Stimulated activated CD8-positive, alpha-beta memory T cell treated with anti-CD3 and anti-CD28 coated beads, Interleukin-12 subunit alpha, Interleukin-12 subunit beta, amount 100 ng/mL, for 24 hours (primary cell): Measurements from ENCODE around the gene UBE2Q1.
"Not testable (repeated sequence)": the region's sequence is repeated elsewhere in the genome, so short reads cannot be mapped to it uniquely, and the experiment has no call there.

Source experiments
- DNase-seq: peaks from one replicate; pipeline ENCODE4 v3.0.0-alpha.2; 2020; ENCODE audit errors: extremely low read depth

UBE2Q1 gene

DNA sequence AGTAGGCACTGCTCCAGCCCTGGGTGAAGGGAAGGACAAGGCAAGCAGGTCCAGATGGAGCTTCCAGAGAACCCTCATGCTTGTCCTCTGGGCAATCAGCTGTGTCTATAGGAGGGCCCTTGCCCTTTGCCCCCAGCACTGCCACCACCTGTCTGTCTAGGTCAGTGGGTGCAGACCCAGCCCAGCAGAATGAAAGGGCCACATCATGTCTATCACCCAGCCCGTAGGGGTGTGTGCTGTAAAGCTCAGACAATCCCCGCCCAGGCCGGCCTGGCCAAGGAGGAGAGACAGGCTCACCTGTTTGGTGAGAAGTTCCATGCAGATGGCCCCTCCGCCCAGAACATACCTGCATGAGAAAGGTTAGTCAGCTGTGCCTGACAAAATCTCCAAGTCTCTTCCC is 7.0 kb downstream of the UBE2Q1 start:
- DNase-seq: no peak

DNA sequence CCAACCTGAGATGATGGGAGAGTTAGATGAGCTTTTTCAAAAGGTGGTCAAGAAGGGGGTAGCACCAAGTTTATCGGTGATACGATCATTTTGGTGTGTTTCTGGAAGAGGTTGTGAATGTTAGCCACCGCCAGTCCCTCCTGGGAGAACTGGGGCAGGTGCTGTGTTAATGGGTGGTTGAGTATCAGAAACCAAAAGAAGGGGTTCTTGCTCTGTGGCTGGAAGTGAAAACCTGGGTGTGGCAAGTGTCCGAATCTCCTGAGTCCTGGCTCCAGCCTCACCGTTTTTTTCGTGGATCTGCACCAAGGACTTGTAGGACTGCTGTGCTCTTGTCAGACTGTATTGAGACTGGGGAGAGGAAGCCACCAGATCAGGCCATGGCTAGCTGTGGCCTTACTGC is 7.8 kb downstream of the UBE2Q1 start:
- no peak for DNase-seq

DNA sequence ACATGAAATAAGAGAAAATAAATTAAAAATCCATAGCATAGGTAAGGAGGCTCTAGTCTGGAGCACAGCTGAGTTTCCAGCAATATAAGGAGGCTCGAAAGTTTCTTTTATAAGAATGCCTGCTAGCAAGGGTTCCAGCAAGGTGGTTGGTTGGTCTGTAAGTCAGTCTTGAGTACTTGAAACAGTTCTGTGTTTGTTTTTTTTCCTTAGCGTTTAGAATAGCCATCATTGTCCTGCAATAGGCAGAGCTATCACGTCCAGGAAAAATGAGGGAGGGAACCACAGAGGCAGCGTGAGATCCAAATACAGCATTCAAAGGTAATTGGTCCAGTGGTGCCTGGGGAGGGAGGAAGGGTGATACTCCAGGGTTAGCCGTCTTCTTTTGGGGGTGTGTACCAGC is 8.4 kb downstream of the UBE2Q1 start:
- no peak for DNase-seq

DNA sequence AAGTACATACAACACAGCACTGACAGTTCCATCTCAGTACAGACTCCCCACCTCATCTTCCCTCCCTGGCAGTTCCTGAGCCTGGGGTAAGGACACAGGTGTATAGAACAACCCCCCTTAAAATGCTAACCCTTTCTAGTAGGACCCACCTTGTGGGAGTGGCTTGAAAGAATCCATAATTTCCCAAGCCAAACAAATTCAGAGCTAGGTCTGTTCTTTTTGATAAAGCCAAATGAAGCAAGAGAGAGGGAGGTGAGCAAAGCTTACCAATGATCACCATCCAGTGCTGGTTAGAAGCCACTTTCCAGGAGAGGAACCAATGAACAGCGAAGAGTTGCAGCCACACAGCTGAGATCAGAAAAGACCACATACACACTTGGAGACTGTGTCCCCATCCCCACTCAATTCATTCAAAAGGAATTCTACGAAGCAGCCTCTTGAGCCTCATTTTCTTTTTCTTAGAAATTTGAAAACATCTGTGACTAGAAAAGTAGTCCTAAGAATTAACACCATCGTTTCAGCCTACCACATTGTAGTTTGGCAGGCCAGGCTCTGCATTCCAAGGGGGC is 9.2 kb downstream of the UBE2Q1 start:
- no peak for DNase-seq

DNA sequence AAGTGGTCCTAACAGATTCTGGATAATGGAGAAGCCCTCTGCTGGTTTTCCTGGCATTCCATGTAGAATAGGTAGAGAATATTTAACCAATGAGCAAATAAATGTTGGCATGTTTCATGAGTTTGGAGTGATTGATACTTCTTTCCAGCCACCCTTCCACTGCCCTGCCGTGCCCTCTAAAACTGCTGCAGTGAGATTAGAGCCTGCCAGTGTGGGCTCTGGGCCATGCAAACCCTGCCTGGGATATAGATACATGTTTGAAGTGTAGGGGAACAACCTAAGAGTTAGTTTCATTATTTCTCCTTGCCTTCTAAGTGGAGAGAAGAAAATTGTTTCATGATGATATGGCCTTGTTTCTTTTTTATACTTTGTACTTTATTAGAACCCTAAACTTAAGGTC is 10.4 kb downstream of the UBE2Q1 start:
- no peak for DNase-seq

DNA sequence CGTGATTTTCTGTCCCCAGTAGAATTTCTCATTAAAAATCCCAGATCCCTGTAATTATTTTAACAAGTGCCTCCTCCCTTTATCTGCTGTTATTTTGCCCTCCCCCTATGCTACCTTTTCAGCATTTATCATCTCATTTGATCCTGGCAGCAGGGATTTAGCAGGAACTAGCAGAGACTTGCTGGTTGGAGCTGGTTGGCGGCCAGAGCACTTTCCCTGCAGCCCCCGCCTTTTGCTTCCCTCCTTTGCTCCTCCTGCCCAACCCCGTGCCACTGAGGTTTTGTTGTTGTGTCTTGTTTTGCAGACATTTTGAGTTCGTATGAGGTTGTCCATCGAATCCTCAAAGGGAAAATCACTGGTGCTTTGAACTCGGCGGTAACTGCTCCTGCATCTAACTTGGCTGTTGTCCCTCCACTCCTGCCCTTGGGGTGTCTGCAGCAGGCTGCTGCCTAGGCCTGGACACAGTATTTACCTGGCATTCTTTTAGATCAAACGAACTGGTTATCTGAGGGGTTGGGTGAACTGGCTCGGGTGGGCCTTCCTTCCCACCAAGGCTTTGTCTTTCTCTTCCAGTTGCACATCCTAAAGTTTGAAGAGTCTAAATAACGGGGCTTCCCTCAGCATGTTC is 11.2 kb downstream of the UBE2Q1 start:
- no peak for DNase-seq

DNA sequence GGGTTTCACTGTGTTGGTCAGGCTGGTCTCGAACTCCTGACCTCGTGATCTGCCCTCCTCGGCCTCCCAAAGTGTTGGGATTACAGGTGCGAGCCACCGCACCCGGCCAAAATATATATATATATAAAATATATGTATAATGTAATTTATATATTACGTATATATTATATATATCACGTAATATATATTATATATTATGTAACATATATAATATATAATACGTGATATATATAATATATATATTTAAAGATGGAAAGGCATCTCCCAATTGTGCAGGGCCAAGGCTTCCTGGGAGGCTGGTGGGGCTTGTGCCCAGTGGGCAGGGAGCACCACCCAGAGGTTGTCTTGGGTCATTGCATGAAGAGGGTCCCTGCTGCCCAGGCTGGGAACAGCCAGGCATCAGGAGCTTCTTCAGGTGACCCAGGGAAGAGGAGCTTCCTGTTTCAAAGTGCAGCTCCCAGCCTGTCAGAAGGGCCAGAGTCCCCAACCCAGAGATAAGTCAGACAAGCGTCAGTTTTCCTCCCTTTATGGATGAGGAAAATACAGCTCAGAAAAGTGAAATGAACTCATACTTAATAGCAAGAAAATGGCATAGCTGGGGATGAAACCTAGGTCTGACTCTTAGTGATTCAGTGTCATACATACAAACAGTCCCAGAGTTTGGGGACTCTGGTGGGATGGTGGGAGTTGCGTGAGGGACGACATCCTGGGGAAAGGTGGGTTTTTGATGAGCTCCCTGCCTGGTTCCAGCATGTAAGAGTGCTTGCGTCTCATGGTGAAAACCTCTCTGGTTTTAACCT is 12.0 kb downstream of the UBE2Q1 start:
- no peak for DNase-seq

DNA sequence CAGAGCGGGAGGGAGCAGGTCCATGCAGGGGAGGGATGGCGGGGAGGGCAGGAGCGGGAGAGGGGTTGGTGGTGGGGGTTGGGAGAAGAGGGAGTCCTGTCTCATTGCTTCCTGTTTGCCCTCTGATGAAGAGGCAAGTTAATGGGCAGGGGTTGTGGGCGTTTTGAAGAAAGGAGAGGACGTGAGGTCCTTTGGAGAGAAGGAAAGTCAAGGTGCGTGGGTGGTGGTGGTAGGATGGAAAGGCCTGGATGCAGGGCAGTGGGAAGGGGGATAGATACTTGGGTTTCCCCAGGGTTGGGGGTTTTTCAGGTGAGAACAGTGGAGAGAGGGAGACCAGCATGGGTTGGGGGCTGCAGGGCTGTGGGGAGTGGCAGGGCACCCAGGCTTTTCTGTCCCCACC is 17.2 kb downstream of the UBE2Q1 start:
- DNase-seq: no peak

DNA sequence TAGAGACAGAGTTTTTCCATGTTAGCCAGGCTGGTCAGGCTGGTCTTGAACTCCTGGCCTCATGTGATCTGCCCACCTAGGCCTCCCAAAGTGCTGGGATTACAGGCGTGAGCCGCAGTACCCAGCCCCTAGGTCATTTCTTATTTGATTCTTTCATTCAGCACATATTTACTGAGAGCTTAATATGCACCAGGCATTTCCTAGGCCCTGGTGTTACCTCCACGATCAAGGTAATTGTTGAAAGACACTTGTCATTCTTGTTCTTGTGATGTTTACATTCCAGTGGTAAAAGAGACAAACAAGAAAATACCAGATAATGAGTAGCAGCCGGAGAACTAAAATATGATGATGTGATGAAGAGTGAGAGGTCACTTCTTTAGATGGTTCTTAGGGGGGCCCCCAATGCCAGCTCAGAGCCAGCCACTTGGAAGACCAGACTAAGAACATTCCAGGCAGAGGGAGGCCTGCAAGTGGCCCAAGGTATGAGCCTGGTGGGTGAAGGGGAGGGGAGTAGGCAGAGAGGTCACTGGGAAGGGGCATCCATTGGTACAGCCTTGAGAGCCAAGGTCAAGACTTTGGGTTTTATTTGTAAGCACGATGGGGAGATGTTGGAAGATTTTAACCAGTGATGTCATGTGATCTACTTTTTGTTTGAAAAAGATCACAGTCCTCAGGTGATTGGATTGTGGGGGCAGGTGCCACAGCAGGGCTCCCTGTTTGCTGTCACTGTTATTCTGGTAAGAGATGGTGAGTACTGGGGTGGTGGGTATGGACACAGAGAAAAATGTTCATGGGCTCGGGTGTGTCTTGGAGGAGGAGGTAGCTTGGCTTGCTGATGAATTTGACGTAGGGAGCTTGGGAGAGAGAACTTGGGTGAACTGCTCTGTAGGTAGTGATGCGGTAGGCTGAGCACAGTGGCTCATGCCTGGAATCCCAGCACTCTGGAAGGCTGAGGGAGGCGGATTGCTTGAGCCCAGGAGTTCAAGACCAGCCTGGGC is 18.7 kb downstream of the UBE2Q1 start:
- DNase-seq: no peak

DNA sequence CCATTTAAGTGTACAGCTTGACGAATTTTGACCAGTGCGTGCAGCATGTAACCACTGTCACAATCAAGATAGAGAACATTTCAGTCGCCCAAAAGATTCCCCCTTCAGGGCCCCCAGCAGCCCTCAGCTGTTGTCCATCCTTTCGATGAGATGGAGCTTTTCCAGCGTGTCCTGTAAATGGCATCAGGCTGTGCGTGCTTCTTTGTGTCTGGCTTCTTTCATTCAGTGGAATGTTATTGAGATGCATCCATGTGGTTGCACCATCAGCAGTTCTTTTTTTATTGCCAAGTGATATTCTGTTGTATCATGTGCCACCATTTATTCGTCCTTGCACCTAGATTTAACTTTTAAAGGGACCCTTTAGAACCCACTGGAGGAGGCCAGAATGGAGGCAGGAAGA is 21.9 kb downstream of the UBE2Q1 start:
- DNase-seq: no peak

DNA sequence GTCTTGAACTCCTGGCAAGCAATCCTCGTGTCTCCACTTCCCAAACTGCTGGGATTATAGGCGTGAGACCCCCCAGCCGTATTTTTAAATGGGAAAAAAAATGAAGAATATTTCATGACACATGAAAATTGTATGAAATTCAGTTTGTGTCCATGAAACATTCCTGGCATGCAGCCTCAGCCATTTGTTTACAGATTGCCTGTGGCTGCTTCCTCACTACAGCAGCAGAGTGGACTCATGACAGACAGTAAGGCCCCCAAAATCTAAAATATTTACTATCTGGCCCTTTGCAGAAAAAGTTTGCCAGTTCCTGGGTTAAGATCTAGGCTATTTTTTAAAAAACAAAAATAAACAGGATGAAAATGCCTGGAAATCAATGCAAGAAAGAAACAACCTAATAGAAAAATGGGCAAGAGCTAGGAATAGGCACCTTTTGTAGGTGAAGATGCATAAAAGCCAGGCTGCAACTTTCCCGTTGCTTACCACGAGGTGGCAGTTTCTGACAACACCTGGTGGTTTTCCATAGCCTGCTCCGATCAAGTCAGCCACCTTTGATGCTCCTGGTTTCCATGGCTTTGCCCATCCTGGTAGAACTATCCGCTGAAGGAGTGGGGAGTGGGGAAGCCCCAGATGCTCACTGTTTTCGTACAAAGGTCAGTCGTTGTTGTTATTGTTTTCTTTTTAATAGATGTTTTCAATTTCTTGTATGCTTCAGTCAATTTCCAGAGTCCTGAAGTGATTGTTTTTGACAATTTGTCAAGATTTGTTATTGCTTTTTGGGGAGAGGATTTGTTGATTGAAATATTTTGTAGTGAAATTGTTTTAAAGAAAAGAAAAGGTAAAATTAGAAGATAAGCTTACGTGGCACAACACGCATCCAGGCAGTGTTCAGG is 24.3 kb downstream of the UBE2Q1 start:
- no peak for DNase-seq

DNA sequence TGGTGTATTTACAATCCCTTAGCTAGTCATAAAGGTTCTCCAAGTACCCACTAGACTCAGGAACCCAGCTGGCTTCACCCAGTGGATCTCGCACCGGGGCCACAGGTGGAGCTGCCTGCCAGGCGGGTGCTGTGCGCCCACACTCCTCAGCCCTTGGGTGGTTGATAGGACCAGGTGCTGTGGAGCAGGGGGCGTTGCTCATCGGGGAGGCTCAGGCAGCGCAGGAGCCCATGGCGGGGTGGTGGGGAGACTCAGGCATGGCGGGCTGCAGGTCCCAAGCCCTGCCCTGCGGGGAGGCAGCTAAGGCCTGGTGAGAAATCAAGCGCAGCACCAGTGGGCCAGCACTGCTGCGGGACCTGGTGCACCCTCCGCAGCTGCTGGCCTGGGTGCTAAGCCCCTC is 26.5 kb downstream of the UBE2Q1 start:
- DNase-seq: not testable (repeated sequence)

DNA sequence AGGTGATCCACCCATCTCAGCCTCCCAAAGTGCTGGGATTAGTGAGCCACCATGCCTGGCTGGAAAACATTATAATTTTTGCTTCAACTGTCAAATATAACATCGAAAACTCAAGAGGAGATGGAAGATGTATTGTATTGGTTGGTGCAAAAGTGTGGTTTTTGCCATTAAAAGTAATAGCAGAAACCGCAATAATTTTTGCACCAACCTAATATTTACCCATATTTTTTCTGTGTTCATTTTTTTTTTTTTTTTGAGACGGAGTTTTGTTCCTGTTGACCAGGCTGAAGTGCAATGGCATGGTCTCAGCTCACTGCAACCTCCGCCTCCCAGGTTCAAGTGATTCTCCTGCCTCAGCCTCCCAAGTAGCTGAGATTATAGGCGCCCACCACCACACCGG is 29.2 kb downstream of the UBE2Q1 start:
- DNase-seq: no peak

DNA sequence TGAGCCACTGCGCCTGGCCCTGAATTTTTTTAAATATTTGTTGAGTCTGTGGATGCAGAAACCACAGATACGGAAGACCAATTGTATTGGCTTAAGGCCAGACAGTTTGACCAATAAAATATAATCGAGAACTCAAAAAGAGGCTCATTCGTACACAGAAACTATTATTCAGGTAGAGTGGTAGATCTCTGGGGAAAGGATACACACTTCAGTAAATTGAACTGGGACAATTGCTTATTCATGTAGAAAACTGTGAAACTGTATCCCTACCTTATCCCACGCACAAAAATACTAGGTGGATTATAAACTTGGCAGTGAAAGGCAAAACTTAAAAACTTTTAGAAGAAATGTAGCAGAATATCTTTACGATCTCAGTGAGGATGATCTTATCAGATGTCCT is 31.3 kb downstream of the UBE2Q1 start:
- DNase-seq: no peak

DNA sequence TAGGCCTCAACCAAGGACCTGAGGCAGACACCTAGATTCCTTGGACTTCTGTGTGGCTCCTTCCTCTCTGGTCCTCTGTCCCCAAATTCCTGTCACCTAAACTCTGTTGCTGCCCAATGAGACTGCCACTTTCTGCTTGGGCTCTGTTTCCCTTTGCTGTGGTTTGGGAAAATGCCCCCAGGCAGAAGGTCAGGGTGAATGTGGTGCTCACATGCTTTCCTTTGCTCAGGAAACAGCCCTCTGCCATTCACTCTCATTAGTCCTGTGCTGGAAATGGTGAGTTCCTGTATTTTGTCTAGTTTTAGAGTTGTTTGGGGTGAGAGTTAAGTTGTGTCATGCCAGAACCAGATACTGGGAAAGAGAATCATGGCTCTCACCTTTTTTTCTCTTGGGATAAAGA is 33.6 kb downstream of the UBE2Q1 start:
- no peak for DNase-seq

DNA sequence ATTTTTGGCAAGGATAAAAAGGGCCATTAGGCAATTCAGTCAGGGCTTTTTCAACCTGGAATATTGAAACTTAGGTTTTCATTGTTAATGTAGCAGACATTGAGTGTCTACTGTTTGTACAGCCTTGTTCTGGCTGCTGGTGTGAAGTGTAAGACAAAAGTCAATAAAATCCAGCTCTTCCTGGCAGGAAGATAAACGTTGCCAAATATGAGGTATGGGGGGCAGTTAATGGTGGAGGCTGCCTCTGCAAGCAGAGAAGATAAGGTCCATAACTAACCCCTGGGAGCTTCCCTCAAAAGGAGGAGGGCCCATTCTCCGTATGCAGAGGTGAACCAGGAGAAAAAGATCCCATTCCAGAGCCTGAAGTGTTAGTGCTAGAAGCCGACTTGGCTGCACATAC is 36.8 kb downstream of the UBE2Q1 start:
- DNase-seq: no peak

DNA sequence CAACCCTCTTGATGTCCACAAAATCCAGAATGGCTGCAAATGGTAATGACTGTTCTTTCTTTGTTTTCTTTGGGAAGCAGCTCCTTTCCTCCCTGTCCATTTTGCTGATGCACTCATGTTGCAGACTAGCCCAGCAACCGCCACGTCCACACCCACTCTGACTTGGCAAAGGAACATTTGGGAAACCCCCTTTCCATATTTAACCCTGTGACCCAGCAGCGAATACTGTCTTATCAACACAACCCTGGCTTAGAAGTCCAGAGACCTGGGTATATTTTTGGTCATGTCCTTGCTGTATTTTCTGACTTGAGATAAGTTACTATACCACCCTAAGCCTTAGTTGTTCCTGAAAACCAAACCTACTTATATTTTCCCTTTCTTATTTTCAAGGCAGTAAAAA is 38.1 kb downstream of the UBE2Q1 start:
- no peak for DNase-seq

DNA sequence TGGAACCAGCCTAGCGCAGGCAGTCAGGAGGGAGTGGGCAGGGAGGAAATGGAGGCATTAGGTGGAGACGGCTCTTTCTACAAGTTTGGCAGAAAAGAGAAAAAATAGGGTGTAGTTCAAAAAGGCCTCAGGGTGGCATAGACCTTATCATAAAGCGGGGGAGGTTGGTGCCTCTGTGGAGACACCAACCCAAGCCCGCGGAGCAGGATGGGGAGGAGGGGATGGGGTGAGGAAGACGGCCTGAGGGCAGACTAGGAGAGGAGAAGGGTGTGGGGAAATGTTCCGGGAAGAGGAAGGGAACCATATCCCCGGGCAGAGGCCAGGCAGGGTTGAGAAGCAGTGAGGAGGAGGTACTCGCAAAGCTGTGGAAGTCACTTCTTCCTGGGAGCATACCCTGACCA is 38.9 kb downstream of the UBE2Q1 start:
- no peak for DNase-seq

DNA sequence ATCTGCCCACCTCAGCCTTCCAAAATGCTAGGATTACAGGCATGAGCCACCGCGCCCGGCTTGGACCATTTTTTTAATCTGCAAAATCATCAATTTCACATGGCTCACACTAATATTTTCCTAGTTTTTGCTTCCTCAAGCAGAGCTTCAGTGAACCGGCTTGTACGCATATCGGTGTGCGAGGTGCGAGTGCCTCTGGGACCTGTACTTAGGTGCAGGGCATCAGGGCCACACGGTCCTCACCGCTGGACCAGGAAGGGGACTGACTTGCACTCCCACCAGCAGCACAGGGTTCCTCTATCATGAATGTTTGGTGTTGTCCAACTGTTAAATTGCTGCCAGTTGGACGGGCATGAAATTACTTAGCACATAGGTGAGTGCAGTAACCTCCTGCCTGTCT is 40.8 kb downstream of the UBE2Q1 start:
- no peak for DNase-seq

DNA sequence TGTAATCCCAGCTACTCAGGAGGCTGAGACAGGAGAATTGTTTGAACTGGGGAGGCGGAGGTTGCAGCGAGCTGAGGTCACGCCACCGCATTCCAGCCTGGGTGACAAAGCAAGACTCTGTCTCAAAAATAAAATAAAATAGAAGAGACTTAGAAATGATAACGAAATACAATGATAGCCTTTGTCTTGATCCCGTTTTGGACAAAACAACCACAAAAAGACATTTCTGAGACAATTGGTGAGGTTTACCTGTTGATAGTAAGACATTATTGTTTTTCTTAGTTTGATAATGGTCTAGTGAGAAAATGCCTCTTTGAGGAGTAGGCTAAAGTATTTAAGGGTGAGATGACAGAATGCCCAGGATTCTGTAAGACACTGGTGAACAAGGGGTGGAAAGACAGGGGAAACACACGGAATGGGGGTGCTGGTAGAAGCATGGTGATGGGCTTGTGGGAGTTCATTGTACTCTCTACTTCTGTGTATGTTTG is 44.4 kb downstream of the UBE2Q1 start:
- no peak for DNase-seq

DNA sequence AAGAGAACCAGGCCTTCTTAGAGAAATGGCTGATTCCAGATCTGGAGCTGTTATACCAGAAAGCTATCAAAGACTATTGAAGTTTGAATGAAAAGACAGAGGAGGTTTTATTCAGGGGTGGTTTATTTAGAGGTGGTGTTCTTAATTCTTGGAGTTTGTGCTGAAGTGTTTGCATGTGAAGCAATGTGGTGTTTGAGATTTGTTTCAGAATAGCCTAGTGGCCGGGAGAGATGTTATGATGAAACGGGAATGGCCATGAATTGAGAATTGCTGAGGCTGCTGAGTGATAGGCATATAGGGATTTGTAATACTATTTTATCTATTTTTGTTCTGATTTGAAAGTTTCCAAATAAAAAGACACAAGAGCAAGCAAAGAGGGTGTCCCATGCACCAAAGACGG is 45.7 kb downstream of the UBE2Q1 start:
- no peak for DNase-seq
